Transverse colon (tissue), 3 donors: ENCODE results near the gene NSL1.

Source experiments
- EP300 ChIP-seq: sonication (generic); formaldehyde crosslinking; IDR thresholded peaks from one replicate; pipeline ENCODE4 v1.6.1; 2017; ENCODE audit warnings: antibody characterized with exemption, low read depth
- POLR2A ChIP-seq: fragments of 450-650 bp; IDR thresholded peaks from one replicate; pipeline ENCODE4 v1.6.1; 2016; ENCODE audit warnings: antibody characterized with exemption, mild to moderate bottlenecking, moderate library complexity
- TF ChIP-seq, protein P1 (sequence below), 5 experiments: fragments of 200-600 bp in 3 of 5; fragments of 450-650 bp in 2 of 5; sonication (generic) in 3 of 5; IDR thresholded peaks; 1 replicate in 2 of 5; 2 replicates in 3 of 5; pipeline ENCODE4 v1.5.1; 2016 to 2017; ENCODE audit warnings: antibody characterized with exemption in 5 of 5, inconsistent platforms in 3 of 5, mild to moderate bottlenecking in 2 of 5, moderate library complexity in 1 of 5

DNA sequence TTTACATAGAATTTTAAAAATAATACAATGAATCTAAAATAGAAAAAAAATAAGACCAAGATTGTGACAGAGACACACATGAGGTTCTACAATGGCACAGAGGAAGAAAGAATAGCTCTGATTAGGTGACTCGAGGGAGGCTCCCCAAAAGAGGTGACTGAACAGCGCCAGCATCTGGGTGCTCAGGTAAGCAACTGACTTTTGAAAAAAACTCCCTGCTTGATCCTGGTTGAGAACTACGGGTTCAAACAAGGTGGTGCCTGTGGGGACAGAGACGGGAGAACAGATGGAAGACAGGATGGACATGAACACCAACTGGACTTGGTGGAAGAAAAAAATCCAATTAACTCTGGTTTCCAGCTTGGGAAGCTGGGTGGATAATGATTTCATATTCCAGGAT, 114.4 kb downstream of the NSL1 start:
- TF ChIP-seq, protein P1, sequence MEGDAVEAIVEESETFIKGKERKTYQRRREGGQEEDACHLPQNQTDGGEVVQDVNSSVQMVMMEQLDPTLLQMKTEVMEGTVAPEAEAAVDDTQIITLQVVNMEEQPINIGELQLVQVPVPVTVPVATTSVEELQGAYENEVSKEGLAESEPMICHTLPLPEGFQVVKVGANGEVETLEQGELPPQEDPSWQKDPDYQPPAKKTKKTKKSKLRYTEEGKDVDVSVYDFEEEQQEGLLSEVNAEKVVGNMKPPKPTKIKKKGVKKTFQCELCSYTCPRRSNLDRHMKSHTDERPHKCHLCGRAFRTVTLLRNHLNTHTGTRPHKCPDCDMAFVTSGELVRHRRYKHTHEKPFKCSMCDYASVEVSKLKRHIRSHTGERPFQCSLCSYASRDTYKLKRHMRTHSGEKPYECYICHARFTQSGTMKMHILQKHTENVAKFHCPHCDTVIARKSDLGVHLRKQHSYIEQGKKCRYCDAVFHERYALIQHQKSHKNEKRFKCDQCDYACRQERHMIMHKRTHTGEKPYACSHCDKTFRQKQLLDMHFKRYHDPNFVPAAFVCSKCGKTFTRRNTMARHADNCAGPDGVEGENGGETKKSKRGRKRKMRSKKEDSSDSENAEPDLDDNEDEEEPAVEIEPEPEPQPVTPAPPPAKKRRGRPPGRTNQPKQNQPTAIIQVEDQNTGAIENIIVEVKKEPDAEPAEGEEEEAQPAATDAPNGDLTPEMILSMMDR (IDR thresholded peaks at IDR 0.05): no peak
- TF ChIP-seq POLR2A (no peak), EP300 (no peak)
